SK-N-SH treated with all-trans-retinoic acid at 6 μM for 48 hours (cell line): ENCODE results near the gene XYLB.

Experiments used
- ARNTL ChIP-seq: fragments of 450-650 bp; formaldehyde crosslinking; IDR thresholded peaks from 2 replicates; pipeline ENCODE4 v1.5.0; 2020; ENCODE audit warnings: low read depth, mild to moderate bottlenecking, moderate library complexity, borderline replicate concordance
- CREB5 ChIP-seq: fragments of 250-450 bp; sonication (Bioruptor Pico); IDR thresholded peaks from 2 replicates; pipeline ENCODE4 v1.5.1; 2020; ENCODE audit warnings: low read depth, mild to moderate bottlenecking, moderate library complexity
- CSDC2 ChIP-seq: fragments of 250-450 bp; sonication (Bioruptor Pico); IDR thresholded peaks from 2 replicates; pipeline ENCODE4 v1.5.0; 2020; ENCODE audit warnings: mild to moderate bottlenecking, moderate library complexity
- CSRNP3 ChIP-seq: fragments of 250-450 bp; sonication (Bioruptor Pico); IDR thresholded peaks from 2 replicates; pipeline ENCODE4 v1.5.1; 2021; ENCODE audit warnings: mild to moderate bottlenecking, moderate library complexity
- SNAI2 ChIP-seq: fragments of 250-450 bp; sonication (Bioruptor Pico); IDR thresholded peaks from 2 replicates; pipeline ENCODE4 v1.5.0; 2020; ENCODE audit warnings: mild to moderate bottlenecking, moderate library complexity
- TOX ChIP-seq: fragments of 250-450 bp; sonication (Bioruptor Pico); IDR thresholded peaks from 2 replicates; pipeline ENCODE4 v1.8.0; 2021; ENCODE audit warnings: mild to moderate bottlenecking, moderate library complexity, borderline replicate concordance
- ZFP30 ChIP-seq: fragments of 450-650 bp; formaldehyde crosslinking; IDR thresholded peaks from 2 replicates; pipeline ENCODE4 v1.5.0; 2022; ENCODE audit warnings: mild to moderate bottlenecking, moderate library complexity
- ZNF565 ChIP-seq: fragments of 450-650 bp; formaldehyde crosslinking; conservative IDR thresholded peaks from 2 replicates; pipeline ENCODE4 v1.5.0; 2020; ENCODE audit warnings: low read depth, mild to moderate bottlenecking, moderate library complexity
- ZNF70 ChIP-seq: fragments of 450-650 bp; formaldehyde crosslinking; IDR thresholded peaks from 2 replicates; pipeline ENCODE4 v1.5.0; 2020; ENCODE audit warnings: mild to moderate bottlenecking, moderate library complexity
- ZNF8 ChIP-seq: fragments of 450-650 bp; formaldehyde crosslinking; IDR thresholded peaks from 2 replicates; pipeline ENCODE4 v1.5.0; 2020; ENCODE audit warnings: mild to moderate bottlenecking, moderate library complexity
- TF ChIP-seq, protein P1 (sequence below): fragments of 250-450 bp; sonication (Bioruptor Pico); IDR thresholded peaks from 2 replicates; pipeline ENCODE4 v1.5.0; 2020; ENCODE audit warnings: mild to moderate bottlenecking, moderate library complexity
- TF ChIP-seq, protein P2 (sequence below): fragments of 250-450 bp; sonication (Bioruptor Pico); IDR thresholded peaks from 2 replicates; pipeline ENCODE4 v1.8.0; 2020; ENCODE audit warnings: mild to moderate bottlenecking, moderate library complexity, borderline replicate concordance

GRCh38 chr3:38369186-38369585 is 22.6 kb downstream of the XYLB start:
- TF ChIP-seq CREB5 (CRISPR knock-in tag), result no peak
- no peak for TF ChIP-seq ZNF70 (CRISPR knock-in tag)
- TF ChIP-seq ZFP30, result no peak
- TF ChIP-seq, protein P1, sequence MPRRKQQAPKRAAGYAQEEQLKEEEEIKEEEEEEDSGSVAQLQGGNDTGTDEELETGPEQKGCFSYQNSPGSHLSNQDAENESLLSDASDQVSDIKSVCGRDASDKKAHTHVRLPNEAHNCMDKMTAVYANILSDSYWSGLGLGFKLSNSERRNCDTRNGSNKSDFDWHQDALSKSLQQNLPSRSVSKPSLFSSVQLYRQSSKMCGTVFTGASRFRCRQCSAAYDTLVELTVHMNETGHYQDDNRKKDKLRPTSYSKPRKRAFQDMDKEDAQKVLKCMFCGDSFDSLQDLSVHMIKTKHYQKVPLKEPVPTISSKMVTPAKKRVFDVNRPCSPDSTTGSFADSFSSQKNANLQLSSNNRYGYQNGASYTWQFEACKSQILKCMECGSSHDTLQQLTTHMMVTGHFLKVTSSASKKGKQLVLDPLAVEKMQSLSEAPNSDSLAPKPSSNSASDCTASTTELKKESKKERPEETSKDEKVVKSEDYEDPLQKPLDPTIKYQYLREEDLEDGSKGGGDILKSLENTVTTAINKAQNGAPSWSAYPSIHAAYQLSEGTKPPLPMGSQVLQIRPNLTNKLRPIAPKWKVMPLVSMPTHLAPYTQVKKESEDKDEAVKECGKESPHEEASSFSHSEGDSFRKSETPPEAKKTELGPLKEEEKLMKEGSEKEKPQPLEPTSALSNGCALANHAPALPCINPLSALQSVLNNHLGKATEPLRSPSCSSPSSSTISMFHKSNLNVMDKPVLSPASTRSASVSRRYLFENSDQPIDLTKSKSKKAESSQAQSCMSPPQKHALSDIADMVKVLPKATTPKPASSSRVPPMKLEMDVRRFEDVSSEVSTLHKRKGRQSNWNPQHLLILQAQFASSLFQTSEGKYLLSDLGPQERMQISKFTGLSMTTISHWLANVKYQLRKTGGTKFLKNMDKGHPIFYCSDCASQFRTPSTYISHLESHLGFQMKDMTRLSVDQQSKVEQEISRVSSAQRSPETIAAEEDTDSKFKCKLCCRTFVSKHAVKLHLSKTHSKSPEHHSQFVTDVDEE (CRISPR knock-in tag), result no peak
- TF ChIP-seq ARNTL (CRISPR knock-in tag), result no peak
- TF ChIP-seq, protein P2, sequence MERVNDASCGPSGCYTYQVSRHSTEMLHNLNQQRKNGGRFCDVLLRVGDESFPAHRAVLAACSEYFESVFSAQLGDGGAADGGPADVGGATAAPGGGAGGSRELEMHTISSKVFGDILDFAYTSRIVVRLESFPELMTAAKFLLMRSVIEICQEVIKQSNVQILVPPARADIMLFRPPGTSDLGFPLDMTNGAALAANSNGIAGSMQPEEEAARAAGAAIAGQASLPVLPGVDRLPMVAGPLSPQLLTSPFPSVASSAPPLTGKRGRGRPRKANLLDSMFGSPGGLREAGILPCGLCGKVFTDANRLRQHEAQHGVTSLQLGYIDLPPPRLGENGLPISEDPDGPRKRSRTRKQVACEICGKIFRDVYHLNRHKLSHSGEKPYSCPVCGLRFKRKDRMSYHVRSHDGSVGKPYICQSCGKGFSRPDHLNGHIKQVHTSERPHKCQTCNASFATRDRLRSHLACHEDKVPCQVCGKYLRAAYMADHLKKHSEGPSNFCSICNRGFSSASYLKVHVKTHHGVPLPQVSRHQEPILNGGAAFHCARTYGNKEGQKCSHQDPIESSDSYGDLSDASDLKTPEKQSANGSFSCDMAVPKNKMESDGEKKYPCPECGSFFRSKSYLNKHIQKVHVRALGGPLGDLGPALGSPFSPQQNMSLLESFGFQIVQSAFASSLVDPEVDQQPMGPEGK (CRISPR knock-in tag), result no peak
- TF ChIP-seq ZNF565 (CRISPR knock-in tag), result no peak
- no peak for TF ChIP-seq CSDC2 (CRISPR knock-in tag)
- no peak for TF ChIP-seq SNAI2 (CRISPR knock-in tag)
- no peak for TF ChIP-seq ZNF8 (CRISPR knock-in tag)
- no peak for TF ChIP-seq TOX
- no peak for TF ChIP-seq CSRNP3 (CRISPR knock-in tag)
